NCI-H460 (cell line): ENCODE results near the gene SCGB1D1. TPM values are rescaled to one million over a fixed set of nuclear protein-coding genes. Genes with fewer than 3 reads are reported as not detected.
"Not testable (repeated sequence)": the region's sequence is repeated elsewhere in the genome, so short reads cannot be mapped to it uniquely, and the experiment has no call there.

Source experiments
- DNase-seq: peaks from one replicate; pipeline ENCODE4 v3.0.0-alpha.2; 2016; ENCODE audit warnings: low read depth; ENCODE audit errors: extremely low read depth
- total RNA-seq: library from RNA; depleted of rRNA; stranded (reverse); fragments of >200 nt; shearing (Covaris generic); gene quantifications from 2 replicates; pipeline ENCODE4 v1.2.3, GENCODE V29; 2014

Gene SCGB1D1
- total RNA-seq, 1 experiment from 2014 or later = not detected

DNA sequence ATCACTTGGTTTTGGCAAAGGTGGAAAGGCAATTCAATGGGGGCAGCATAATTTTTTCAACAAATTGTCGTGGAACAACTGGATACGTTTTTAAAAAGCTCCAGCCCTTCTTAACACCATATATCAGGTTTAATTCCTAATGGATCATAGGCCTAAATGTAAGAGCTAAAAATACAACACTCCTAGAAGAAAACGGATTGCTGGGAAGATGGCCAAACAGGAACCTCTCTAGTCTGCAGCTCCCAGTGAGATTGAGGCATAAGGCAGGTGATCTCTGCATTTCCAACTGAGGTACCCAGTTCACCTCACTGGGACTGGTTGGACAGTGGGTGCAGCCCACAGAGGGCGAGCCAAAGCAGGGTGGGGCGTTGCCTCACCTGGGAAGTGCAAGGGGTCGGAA, 32.4 kb upstream of the SCGB1D1 start:
- no peak for DNase-seq

- DNase-seq = no peak
These were observed 23.6 kb upstream of the SCGB1D1 start for GRCh38 chr11:62166371-62166770.

GRCh38 chr11:62169448-62169847, 20.6 kb upstream of the SCGB1D1 start:
- DNase-seq = no peak

DNA sequence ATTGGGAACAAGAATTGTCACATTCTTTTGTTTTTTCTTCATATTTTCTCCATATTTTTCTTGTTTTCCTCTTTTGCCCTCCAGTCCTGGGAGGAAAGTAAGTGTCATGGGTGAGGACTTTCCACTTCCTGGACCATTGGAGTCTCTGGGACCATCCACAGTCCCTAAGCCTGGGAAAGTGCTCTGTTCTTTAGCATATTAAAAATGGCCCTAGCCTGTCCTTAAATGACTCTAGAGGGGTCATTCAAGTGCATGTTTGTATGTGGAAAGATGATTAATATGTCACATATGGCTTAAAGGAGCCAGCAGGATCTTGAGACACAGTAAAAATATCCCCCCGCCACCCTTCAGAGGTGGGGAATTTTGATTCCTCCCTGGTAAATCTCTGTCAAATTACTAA, 20.1 kb upstream of the SCGB1D1 start:
- no peak for DNase-seq

GRCh38 chr11:62171261-62171723, 18.7 kb upstream of the SCGB1D1 start:
- peak; percentile 79 for DNase-seq

DNA sequence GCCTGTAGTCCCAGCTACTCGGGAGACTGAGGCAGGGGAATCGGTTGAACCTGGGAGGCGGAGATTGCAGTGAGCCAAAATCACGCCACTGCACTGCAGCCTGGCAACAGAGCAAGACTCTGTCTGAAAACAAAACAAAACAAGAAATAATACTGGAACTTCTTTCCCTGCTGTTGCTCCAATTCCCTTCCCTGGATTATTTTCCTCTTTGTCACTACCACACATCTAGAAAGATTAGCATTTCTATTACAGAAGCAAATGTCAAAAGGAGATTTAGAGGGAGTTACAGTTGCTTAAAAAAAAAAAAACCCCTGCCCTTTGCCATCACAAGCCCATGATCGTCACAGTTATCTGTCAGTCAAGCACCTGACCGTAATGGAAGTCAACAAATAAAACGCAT, 17.7 kb upstream of the SCGB1D1 start:
- DNase-seq = no peak

GRCh38 chr11:62176766-62177165, 13.2 kb upstream of the SCGB1D1 start:
- DNase-seq = no peak

DNA sequence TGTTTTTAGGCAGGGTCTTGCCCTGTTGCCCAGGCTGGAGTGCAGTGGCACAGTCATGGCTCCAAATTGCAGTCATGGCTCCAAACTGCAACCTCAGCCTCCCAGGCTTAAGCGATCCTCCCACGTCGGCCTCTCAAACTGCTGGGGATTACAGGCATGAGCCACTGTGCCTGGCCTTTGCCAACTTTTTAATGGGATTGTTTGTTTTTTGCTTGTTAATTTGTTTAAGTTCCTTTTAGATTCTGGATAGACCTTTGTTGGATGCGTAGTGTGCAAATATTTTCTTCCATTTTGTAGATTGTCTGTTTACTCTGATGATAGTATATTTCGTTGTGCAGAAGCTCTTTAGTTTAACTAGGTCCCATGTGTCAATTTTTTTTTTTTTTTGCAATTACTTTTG, 10.0 kb upstream of the SCGB1D1 start:
- no peak for DNase-seq

- no peak for DNase-seq
These were observed 8.9 kb upstream of the SCGB1D1 start for GRCh38 chr11:62181097-62181496.

- DNase-seq = no peak
These were observed 7.7 kb upstream of the SCGB1D1 start for GRCh38 chr11:62182147-62182891.

DNA sequence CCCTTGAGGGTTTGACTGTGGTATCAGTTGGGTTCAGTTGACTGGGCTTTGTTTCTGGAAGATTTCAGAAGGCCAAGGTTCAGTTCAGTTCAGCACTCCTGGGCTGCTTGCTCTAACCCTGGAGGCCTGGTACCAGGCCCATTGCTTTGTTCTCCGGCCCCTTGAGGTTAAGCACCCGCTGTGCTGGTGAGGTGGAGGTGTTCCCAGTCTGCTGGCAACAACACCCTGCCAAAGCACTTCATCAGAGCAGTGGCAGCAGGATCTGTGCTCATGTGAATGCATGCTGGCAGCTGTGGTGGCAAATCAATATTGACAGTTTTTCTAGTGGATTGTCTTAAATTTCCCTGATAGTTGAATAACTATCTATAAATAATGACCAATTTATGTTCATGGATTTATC, 3.8 kb upstream of the SCGB1D1 start:
- no peak for DNase-seq

DNA sequence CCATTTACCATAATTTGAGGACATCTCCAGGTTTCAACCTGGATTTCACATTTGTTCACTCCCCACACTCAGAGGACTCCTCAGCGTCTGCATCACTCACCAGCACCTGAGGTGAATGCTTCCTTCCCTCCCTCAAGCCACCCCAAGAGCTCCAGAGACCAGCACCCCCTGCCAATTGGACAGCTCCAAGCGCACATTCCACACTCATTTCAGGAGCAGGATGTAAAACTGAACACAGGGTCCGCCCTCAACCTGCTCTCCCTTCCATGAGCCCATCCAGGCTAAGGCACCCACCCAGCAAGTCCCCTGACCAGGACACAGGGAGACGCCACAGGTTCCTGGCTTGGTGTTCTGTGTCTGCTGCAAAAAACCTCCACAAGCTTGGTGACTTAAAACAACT, 3.9 kb downstream of the SCGB1D1 start:
- no peak for DNase-seq

DNA sequence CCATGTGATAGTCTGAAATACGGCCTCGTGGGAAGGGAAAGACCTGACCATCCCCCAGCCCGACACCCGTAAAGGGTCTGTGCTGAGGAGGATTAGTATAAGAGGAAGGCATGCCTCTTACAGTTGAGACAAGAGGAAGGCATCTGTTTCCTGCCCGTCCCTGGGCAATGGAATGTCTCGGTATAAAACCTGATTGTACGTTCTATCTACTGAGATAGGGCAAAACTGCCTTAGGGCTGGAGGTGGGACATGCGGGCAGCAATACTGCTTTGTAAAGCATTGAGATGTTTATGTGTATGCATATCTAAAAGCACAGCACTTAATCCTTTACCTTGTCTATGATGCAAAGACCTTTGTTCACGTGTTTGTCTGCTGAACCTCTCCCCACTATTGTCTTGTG, 5.0 kb downstream of the SCGB1D1 start:
- not testable (repeated sequence) for DNase-seq

GRCh38 chr11:62195945-62196344, 5.9 kb downstream of the SCGB1D1 start:
- no peak for DNase-seq

- not testable (repeated sequence) for DNase-seq
These were observed 7.4 kb downstream of the SCGB1D1 start for GRCh38 chr11:62197400-62197799.

- no peak for DNase-seq
These were observed 11.4 kb downstream of the SCGB1D1 start for GRCh38 chr11:62201376-62201775.

DNA sequence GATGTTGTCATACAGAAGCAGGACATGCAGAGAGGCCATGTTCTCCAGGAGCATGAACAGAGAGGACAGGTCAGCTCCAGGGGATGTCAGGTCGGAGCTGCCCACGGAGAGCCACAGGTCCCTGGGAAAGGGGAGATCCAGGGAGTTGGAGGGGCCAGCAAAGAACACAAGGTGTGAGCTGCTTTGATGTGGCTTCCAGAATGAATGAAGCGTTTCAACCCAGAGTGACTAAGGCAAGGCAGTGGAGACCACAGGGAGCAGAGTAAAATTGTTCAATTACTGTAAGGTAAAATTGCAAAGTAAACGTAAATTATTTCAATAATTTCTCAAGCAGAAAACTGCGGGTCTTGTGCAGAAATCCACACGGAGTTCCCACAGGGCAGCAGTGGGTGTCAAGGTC, 12.9 kb downstream of the SCGB1D1 start:
- DNase-seq = no peak

GRCh38 chr11:62204430-62204829, 14.4 kb downstream of the SCGB1D1 start:
- DNase-seq = no peak

GRCh38 chr11:62205441-62205840, 15.4 kb downstream of the SCGB1D1 start:
- no peak for DNase-seq

DNA sequence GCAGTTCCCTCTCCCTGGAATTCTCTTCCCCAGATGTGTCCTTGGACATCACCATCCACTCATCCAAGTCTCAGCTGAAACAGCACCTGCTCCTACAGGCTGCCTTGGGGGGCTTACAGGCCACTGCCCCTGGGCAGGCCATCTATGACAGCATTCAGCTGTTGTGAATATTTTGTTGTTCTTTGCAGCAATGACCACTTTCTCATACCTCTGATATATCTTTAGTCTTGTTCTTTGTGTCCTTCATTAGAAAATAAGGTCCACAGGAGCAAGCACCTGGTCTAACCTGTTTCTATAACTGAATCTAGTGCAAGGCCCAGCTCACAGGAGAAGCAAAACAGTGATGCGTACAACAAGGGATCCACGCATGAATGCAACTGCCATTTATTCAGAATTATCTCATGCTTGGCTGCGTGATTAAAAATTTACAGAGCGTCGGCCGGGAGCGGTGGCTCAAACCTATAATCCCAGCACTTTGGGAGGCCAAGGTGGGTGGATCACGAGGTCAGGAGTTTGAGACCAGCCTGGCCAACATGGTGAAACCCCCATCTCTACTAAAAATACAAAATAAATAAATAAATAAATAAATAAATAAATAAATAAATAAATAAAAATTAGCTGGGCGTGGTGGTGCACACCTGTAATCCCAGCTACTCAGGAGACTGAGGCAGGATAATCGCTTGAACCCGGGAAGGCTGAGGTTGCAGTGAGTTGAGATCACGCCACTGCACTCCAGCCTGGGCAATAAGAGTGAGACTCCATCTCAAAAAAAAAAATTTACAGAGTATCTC, 16.5 kb downstream of the SCGB1D1 start:
- not testable (repeated sequence) for DNase-seq

DNA sequence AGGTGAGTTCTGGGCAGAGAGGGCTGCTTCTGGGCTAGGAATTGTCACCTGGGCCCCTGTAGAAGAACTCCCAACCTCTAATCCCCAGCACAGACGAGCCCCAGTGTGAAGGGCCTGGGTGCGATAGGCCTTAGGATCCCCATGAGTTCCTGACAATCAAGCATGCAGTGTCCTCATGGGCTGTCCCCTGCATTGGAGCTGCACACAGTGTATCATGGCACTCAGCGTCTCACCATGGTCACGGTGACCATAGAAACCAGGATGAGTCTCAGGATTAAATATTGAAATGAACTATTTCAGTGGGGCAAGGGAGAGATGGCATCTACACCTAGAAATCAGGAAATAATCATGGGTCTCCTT, 18.7 kb downstream of the SCGB1D1 start:
- no peak for DNase-seq

DNA sequence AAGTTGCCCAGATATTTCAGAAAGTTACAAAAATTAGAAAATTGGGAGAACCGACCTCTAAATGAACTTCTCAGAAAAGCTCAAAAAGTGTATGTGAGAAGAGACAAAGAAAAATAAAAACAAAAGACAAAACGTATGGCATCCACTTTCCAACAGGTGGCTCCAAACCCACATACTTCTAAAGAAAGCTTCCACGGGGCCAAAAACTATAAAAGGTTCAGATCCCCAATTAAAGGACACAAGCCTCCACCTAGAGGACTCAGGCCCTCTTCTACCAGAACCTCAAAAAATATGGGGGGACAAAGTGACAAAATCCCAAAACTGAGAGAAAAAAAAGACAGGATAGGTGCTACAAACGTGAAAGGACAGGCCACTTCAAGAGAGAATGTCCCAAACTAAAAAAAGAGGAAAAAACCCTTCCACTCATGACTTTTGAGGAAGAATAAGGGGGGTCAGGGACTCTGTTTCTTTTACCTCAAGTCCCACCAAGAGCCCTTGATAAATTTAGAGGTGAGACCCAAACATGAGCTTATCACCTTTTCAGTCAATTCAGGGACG, 27.3 kb downstream of the SCGB1D1 start:
- DNase-seq = peak; percentile 26
